Thyroid gland (tissue), 4 donors: ENCODE results near the gene LAMB1. TPM values are rescaled to one million over a fixed set of nuclear protein-coding genes. Genes with fewer than 3 reads are reported as not detected.

ENCODE experiments used
- DNase-seq, 2 donors: peaks; one replicate each; pipeline ENCODE4 v3.0.0-alpha.2; 2019
- H3K27ac ChIP-seq, 3 donors: fragments of 200-600 bp; sonication (generic); 1 replicate in 2 of 3; 2 replicates in 1 of 3; pipeline ENCODE4 v1.5.1; 2016 to 2019; ENCODE audit warnings: mild to moderate bottlenecking in 1 of 3, moderate library complexity in 1 of 3
- H3K27me3 ChIP-seq: fragments of 200-600 bp; sonication (generic); one replicate; pipeline ENCODE4 v1.5.1; 2019
- H3K36me3 ChIP-seq, 2 donors: fragments of 200-600 bp; sonication (generic); one replicate each; pipeline ENCODE4 v1.5.1; 2016 to 2019
- H3K4me1 ChIP-seq, 2 donors: fragments of 200-600 bp; sonication (generic); one replicate each; pipeline ENCODE4 v1.5.1; 2017 to 2019
- H3K4me3 ChIP-seq, 3 donors: fragments of 200-600 bp; sonication (generic); replicated peaks in 1 of 3; 1 replicate in 2 of 3; 2 replicates in 1 of 3; pipeline ENCODE4 v1.5.1; 2016; ENCODE audit warnings: mild to moderate bottlenecking in 1 of 3
- H3K9me3 ChIP-seq: fragments of 200-600 bp; sonication (generic); one replicate; pipeline ENCODE4 v1.5.1; 2017
- POLR2A ChIP-seq, 2 donors: fragments of 450-650 bp; IDR thresholded peaks; one replicate each; pipeline ENCODE4 v1.6.1; 2017; ENCODE audit warnings: antibody characterized with exemption in 2 of 2, mild to moderate bottlenecking in 2 of 2, moderate library complexity in 1 of 2
- WGBS, 2 donors: methylation state at CpG; one replicate each; pipeline ENCODE4 v1.1.5; 2017; 5-methylcytosine and 5-hydroxymethylcytosine counted together
- intact Hi-C: fragments of 100-400 bp; cut with DNase I; formaldehyde crosslinking; loops from one replicate; pipeline ENCODE4 v1.15.1; 2023
- total RNA-seq, 4 donors: library from RNA; depleted of rRNA; stranded (reverse); fragments of >200 nt; gene quantifications; one replicate each; pipeline ENCODE4 v1.2.3, GENCODE V29; 2016
- TF ChIP-seq, protein P1 (sequence below), 6 experiments: fragments of 200-600 bp in 3 of 6; fragments of 450-650 bp in 3 of 6; sonication (generic) in 3 of 6; IDR thresholded peaks; one replicate each; pipeline ENCODE4 v1.5.1; 2016 to 2019; ENCODE audit warnings: antibody characterized with exemption in 6 of 6, mild to moderate bottlenecking in 2 of 6, inconsistent platforms in 1 of 6, moderate library complexity in 1 of 6

LAMB1 gene
- total RNA-seq, 4 donors from 2014 or later: 103 to 112 (median 106) TPM

DNA sequence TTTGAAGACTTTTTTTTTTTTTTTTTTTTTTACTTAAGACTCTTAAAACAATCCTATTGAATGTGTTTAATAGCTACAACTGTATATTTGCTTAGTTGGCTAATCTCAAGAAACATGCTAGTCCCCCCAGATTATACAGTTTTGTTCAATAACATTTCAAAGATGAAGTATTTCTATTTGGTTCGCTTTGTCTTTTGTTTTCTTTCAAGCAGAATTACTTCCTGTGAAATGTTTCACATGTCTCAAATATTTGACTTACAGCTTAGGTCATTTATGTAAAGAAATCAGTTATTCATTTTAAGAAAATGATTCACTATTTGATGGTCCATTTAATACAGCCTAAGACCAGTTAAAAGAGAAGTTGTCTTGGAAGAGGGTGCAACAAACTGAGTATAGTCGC is 12.8 kb upstream of the LAMB1 start:
- TF ChIP-seq, protein P1, sequence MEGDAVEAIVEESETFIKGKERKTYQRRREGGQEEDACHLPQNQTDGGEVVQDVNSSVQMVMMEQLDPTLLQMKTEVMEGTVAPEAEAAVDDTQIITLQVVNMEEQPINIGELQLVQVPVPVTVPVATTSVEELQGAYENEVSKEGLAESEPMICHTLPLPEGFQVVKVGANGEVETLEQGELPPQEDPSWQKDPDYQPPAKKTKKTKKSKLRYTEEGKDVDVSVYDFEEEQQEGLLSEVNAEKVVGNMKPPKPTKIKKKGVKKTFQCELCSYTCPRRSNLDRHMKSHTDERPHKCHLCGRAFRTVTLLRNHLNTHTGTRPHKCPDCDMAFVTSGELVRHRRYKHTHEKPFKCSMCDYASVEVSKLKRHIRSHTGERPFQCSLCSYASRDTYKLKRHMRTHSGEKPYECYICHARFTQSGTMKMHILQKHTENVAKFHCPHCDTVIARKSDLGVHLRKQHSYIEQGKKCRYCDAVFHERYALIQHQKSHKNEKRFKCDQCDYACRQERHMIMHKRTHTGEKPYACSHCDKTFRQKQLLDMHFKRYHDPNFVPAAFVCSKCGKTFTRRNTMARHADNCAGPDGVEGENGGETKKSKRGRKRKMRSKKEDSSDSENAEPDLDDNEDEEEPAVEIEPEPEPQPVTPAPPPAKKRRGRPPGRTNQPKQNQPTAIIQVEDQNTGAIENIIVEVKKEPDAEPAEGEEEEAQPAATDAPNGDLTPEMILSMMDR (IDR thresholded peaks at IDR 0.05): no peak
- TF ChIP-seq POLR2A (IDR thresholded peaks at IDR 0.05): no peak
- DNase-seq: no peak
- peaks cover 13 to 16% of the 10 kb centered on the region in 2 donors for H3K4me1 ChIP-seq
- intact Hi-C loops: no loop called here
- no peak overlapping the region for H3K4me3 ChIP-seq
- no peaks in the 10 kb centered on the region for H3K27me3 ChIP-seq
- H3K36me3 ChIP-seq: no peaks in the 10 kb centered on the region
- 91 to 92% methylated on average over 2 of the region's 2 CpGs for WGBS, 2 donors
- H3K9me3 ChIP-seq: no peaks in the 10 kb centered on the region
- no peak overlapping the region for H3K27ac ChIP-seq

DNA sequence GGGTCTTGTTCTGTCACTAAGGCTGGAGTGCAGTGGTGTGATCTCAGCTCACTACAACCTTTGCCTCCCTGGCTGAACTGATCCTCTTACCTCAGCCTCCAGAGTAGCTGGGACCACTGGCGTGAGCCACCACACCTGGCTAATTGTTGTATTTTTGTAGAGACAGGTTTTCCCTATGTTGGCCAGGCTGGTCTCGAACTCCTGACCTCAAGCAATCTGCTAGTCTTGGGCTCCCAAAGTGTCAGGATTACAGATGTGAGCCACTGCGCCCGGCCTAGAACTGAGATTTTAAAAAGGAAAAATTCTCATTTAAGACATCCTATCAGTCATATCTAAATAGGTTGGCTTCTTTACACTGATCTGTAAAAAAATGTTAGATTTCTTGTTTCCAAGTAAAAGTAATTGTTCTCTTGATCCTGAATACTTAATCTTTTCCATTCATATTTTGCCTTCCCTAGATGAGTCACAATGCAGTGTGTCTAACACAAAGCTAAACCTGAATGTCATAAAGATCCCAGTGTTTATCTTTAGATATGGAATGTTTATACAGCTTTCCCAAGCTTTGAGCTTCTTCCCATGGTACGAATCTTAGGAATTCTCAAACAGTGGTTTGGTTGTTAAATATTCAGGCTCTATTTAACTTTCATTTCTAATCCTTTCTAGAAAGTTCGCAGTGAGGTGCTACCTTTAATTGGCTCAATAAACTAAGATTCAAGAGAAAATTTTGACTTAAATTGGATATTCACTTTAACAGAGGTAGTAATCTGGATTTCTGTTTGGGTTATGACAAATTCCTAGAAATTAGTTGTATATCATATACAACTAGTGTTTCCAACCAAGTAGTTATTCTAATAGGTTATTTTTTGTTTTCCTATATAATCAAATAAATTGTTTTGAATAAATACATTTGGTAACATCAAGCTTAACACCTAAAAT is 12.1 kb upstream of the LAMB1 start:
- no peak for DNase-seq
- no peak for TF ChIP-seq POLR2A (IDR thresholded peaks at IDR 0.05)
- TF ChIP-seq, protein P1 (IDR thresholded peaks at IDR 0.05): no peak
- H3K4me3 ChIP-seq: no peak overlapping the region
- H3K27ac ChIP-seq: no peak overlapping the region
- no peaks in the 10 kb centered on the region for H3K27me3 ChIP-seq
- H3K36me3 ChIP-seq: no peaks in the 10 kb centered on the region
- intact Hi-C loops: no loop called here
- peaks cover 13 to 16% of the 10 kb centered on the region in 2 donors for H3K4me1 ChIP-seq
- WGBS, 2 donors: 93 to 94% methylated on average over 6 of the region's 6 CpGs
- H3K9me3 ChIP-seq: no peaks in the 10 kb centered on the region

DNA sequence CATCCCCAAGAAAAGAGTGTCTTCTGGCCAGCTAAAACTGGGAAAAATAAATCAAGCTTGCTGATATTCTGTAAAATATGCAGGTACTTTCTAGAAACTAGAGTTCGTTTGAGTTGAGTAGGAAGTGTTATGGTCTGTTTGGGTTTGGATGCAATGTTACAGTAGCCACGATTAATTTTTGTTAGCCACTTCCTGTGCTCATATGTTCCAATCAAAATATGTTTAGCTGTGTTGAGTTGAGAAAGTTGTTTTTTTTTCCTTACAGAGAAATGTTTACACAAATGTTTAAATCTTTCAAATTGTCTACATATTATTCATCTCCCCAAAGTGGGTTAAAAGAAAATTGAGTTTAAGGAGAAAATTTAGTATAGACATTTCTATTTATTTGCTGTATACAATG is 11.3 kb upstream of the LAMB1 start:
- H3K4me3 ChIP-seq: no peak overlapping the region
- no peaks in the 10 kb centered on the region for H3K36me3 ChIP-seq
- H3K27me3 ChIP-seq: no peaks in the 10 kb centered on the region
- WGBS, 2 donors: 59 to 72% methylated on average over 2 of the region's 2 CpGs
- no peak for TF ChIP-seq POLR2A (IDR thresholded peaks at IDR 0.05)
- TF ChIP-seq, protein P1 (IDR thresholded peaks at IDR 0.05): no peak
- H3K27ac ChIP-seq: no peak overlapping the region
- no peak for DNase-seq
- H3K9me3 ChIP-seq: no peaks in the 10 kb centered on the region
- peaks cover 13 to 16% of the 10 kb centered on the region in 2 donors for H3K4me1 ChIP-seq
- intact Hi-C loops: no loop called here

DNA sequence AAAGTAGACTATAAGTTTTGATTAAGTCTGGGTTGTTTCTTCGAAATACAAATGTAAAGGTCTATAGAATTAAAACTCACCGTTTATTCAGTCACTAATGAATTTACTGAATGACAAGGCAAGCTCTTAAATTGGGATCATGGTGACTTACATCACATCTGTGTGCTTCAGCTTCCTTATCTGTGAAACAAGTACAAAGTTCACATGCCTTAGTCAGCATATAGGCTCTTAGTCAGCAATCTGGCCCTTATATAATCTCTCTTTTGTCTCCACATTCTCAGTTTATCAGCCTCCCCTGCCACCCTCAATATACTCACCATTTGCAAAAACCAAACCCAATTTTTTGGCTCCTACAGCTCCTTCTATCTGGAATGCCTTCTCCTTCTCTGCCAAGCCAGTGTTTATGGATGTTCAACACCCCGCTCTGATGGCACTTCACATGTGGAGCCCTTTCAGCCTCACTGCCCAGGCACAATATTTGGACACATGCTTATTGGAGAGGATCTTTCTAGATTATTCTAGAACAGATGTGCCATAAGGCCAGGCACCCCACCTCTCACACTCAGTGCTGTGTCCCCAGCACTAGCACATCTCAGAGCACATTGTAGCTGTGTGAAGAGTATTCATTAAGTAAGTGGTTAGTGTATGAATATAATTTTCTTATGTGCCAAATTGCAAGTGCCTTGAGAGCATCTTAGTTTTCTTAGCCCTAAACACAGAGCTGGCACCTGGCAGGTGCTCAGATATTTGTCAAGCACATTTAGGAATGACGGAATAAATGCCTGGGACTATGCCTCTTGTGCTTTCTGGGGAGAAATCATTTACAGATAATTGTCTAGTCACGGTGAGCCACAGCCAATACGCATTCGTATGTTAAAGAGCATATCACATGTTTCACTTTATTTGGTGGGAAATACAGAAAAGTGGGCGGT is 9.8 kb upstream of the LAMB1 start:
- intact Hi-C loops: no loop called here
- TF ChIP-seq POLR2A (IDR thresholded peaks at IDR 0.05): peak in 1 of 2 donors; percentile 20
- TF ChIP-seq, protein P1 (IDR thresholded peaks at IDR 0.05): no peak
- H3K4me1 ChIP-seq: peaks cover 13 to 16% of the 10 kb centered on the region in 2 donors
- no peaks in the 10 kb centered on the region for H3K36me3 ChIP-seq
- peak overlapping the region; percentile 33 to 82 (median 72) for H3K27ac ChIP-seq
- peak; percentile 74 to 78 for DNase-seq
- no peaks in the 10 kb centered on the region for H3K27me3 ChIP-seq
- H3K4me3 ChIP-seq: no peak overlapping the region
- 60 to 65% methylated on average over 8 of the region's 8 CpGs for WGBS, 2 donors
- H3K9me3 ChIP-seq: no peaks in the 10 kb centered on the region
